HG03064 (cell line): ENCODE measurements around the gene TTC7B.
"Not testable (repeated sequence)": the region's sequence is repeated elsewhere in the genome, so short reads cannot be mapped to it uniquely, and the experiment has no call there.

Source experiments
- ATAC-seq: cut with Tn5 transposase; IDR thresholded peaks from one replicate; pipeline ENCODE4 v1.9.1; 2021; ENCODE audit warnings: low read depth; ENCODE audit not compliant: unreplicated experiment

The TTC7B gene

DNA sequence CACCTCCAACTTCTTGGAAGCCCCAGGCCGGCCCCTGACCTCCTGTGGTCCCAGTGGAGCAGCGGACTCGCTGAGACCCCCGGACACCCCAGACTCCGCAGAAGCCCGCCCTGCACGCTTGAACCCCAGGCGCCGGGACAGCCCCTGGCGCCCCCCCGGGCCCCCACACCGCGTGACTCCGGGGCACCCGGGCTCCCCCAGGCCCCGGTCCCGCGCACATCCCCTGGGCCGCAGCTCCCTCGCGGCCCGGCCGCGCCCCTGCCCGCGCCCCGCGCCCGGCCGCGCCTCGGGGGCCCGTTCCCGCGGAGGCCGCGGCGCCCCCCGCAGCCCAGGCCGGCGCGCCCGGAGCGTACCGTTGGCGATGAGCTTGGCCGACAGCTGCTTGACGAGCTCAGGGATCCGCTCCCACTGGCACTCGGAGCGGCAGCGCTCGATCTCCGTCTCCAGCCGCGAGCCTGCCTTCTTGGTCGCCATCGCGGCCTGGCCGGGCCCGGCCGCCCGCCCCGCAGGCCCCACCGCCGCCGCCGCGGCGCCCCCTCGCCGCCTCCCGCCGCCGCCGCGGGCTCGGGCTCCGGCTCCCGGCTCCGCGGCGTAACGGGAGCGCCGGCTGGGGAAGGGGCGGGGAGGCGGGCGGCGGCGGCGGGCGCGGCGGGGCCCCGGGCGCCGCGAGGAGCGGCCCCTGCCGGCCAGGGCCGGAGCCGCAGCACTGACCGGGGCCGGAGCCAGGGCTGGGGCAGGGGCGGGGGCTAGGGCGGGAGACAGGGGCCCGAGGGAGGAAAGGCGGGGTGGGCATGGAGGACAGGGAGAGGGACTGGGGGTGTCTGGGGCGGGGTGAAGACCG lies at the start of gene TTC7B:
Gene TTC7B (minus strand): TSS at position 609 of the 841 bp plus-strand sequence. CDS start 135 bp downstream, at position 474.
- ATAC-seq = no peak

GRCh38 chr14:90864741-90865140 lies 48.5 kb upstream of the TTC7B start:
- no peak for ATAC-seq

DNA sequence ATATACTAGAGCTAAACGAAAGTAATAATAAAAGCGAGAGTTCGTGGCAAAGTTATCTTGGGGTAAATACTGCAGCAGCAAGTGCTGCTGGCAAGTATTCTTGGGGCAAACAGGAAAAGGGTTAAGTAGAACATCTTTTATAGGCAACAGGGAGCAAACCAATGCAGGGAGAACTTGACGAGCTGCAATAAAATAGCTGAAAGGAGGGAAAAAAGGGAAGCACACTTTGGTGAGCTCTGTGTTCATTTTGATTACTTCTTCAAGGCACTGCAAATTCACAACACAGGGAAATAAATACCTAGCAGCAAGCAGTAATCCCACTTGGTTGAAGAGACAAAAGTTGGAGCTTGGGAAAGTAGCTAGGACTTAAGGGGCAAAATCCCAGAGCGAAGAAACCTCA lies 42.3 kb upstream of the TTC7B start:
- no peak for ATAC-seq

GRCh38 chr14:90857866-90858265 lies 41.6 kb upstream of the TTC7B start:
- no peak for ATAC-seq

DNA sequence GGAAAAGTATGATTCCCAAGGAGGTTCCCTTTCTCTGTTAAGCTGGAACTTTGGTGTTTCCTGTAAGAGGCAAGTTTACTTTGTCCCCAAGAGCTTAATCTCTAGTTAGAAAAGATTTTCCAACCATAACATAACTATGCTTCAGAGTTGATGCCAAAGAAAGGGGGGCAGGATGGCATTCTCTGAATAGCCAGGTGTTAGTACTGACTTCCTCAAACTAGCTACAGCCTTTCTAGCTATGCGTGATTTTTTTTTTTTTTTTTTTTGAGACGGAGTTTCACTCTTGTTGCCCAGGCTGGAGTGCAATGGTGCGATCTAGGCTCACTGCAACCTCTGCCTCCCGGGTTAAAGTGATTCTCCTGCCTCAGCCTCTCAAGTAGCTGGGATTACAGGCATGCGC lies 39.9 kb upstream of the TTC7B start:
- ATAC-seq = not testable (repeated sequence)

DNA sequence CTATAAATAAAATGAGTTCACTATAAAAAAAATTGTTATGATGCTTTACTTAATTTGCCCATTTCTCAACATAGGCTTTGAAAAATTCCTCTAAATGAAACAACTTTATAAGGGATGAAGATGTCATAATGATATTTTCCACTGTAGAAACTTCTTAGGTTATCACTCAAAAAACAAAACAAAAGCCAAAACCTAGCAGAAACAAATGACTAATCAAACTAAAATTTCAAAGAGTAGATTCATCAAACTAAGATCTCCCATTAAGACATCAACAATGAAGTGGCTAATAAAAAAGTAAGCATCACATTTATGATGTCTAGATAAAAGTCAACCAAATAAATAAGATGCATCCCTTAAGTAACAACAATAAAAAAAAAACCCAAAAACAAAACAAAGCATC lies 36.9 kb upstream of the TTC7B start:
- ATAC-seq = no peak

GRCh38 chr14:90851327-90852036 lies 35.3 kb upstream of the TTC7B start:
- no peak for ATAC-seq

DNA sequence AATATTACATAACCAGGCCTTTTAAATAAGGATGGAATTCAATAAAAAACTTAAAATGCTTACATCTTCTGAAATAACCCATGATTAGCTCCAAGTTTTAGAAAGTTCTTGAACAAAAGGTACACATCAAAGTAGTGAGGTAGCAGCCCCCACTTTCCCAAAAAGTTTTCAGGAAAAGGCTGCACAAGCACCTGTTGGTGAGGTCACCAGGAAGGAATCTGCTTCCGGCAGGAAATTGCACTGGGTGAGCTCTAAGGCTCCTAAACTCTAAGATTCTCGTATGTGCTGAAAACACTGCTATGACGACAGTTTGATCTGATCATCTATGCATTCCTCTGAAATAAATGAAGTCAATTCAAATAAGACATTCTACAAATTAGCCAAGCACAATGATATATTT lies 34.3 kb upstream of the TTC7B start:
- ATAC-seq = no peak

DNA sequence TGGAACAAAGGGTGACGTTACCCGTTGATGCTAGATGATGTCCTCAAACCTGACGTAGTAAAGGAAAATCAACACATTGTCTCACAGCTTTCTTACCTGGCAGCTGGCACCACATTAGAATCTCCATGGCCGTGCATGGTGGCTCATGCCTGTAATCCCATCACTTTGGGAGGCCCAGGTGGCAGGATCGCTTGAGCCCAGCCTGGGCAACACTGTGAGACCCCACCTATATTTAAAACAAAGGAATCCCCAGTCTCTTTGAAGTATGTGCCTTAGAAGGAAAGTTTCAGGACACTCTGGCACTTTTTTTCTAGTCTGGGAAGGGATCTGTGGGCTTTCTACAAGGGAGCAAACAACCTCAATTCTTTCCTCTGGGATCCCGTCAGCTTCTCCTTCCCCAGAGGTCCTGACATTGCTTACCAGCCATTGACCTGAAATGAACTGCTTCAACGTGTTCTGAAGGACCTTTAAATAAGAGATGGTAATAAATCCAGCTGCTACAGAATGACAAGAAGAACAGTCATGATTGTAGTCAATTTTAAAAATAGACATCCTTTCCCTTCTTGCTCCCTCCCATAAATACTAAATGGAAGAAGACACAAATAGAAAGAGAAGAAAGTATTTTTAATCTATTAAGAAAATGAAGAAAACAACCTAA lies 33.7 kb upstream of the TTC7B start:
- ATAC-seq = no peak

- ATAC-seq = no peak
Observed at GRCh38 chr14:90848944-90849731, 32.9 kb upstream of the TTC7B start.

GRCh38 chr14:90846511-90846910 lies 30.3 kb upstream of the TTC7B start:
- no peak for ATAC-seq

DNA sequence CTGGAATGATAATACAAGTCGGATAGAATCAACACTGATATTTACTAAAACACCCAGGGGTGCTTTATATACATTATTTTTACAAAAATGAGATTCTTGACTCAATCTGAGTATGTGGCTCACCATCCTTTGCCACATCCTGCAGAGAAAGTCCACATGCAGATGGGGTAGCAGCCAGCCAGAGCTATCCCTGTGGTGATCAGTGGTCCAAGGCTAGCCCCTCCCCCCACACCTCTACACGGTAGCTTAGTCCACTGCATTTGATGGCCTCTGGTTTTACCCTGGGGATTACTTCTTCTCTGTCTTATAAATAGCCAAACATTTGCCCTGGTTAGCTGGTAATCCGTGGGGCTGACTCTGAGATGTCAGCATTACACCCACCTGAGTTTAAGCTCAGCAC lies 28.1 kb upstream of the TTC7B start:
- no peak for ATAC-seq

DNA sequence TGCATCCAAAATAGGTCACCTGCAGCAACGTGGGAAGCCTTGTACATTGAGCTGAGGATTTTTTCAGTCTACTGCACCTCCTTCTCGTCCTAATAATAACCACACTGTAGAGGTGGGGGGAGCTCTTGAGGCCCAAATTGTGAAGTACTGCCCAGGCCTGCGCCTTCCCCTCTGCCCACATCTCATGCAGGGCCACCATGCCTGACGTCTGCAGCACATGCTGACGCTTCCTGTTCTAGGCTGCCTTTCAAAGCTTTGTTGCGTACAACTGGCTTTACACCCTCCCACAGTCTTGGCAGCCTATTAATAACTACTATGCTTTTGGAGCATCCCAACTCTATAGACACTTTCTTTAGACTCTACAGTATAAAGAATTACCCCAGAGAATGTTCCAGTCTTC lies 26.5 kb upstream of the TTC7B start:
- ATAC-seq = no peak

DNA sequence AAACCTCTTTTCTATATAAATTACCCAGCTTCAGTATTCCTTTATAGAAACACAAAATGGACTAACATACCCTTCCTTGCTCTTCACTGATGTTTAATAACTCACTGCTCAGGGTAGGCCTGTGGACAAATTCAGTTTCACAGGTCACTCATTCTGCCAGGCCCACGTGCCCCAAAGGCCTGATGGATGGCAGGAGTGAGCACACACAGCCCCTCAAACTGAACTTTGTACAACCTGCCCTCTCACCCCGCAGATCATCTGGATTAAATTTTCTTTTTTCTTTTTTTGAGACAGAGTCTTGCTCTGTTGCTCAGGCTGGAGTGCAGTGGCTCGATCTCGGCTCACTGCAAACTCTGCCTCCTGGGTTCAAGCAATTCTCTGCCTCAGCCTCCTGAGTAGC lies 24.4 kb upstream of the TTC7B start:
- not testable (repeated sequence) for ATAC-seq

DNA sequence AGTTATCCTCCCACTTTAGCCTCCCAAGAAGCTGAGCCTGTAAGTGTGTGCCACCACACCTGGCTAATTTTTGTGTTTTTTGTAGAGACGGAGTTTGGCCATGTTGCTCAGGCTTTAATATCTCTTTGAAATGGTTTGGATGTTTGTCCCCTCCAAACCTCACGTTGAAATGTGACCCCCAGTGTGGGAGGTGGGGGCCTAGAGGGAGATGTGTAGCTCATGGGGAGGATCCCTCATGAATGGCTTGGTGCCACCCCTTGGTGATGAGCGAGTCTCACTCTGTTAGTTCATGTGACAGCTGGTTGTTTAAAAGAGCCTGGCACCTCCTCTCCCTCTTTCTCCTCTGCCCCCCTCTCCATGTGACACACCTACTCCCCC lies 23.6 kb upstream of the TTC7B start:
- no peak for ATAC-seq

- no peak for ATAC-seq
Observed at GRCh38 chr14:90839024-90839888, 23.0 kb upstream of the TTC7B start.

DNA sequence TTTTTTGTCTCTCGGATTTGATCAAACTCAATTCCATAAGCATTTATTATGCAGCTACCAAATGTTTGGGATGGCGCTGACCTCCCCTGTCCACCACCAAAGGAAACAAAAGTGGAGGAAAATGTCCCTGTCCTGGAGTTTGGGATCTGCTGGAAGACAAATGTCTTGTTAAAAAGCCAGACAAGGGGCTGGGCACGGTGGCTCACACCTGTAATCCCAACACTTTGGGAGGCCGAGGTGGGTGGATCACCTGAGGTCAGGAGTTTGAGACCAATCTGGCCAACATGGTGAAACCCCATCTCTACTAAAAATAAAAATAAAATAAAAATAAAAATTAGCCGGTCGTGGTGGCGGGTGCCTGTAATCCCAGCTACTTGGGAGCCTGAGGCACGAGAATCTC lies 22.3 kb upstream of the TTC7B start:
- not testable (repeated sequence) for ATAC-seq

DNA sequence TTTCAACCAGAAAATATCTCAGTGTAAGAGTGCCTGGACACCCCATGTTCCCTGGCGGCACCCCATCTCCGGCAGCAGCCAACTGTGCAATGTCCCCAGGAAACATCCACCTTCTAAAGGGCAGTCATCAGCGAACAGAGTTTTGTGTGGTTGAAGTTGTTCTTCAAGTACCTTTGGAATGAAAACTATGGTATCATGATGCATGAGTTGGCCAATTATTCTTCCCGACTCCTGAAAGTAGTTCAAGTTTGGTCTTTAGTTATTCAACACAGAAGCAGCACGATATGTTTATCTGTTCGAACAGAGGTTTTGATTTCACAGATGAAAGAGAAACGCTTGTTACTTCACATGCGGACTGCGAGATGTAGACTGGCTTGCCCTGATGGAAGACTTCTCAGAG lies 21.1 kb upstream of the TTC7B start:
- ATAC-seq = no peak

GRCh38 chr14:90836692-90837063 lies 20.4 kb upstream of the TTC7B start:
- ATAC-seq = no peak

DNA sequence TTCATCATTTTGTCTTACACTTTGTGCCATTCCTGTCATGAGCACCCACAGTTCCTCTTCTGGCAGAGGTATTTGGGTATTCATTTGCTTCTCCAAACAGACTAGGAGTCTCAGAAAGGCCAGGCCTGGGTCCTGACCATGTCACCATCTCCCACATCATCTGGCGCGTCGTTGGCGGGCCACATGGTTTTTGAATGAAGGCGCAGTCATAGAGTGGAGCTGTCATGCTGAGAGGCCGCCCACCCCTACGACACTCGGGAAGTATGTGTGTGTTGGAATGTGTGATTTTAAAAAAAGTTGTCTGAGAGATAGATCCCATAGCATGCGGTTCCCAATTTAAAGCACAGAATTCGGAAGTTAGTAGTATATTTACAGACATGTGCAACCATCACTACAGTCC lies 15.6 kb upstream of the TTC7B start:
- ATAC-seq = no peak
